Breast epithelium (tissue), 4 donors: ENCODE measurements around the gene UBALD1. TPM values are rescaled to one million over a fixed set of nuclear protein-coding genes. Genes with fewer than 3 reads are reported as not detected.
A peak's percentile ranks its signal among the peaks of the same experiment; 100 is the strongest.

Experiments
- DNase-seq, 2 donors: peaks; one replicate each; pipeline ENCODE4 v3.0.0-alpha.2; 2019; ENCODE audit warnings: low spot score in 2 of 2
- H3K27ac ChIP-seq, 2 donors: fragments of 200-600 bp; sonication (generic) in 1 of 2; one replicate each; pipeline ENCODE4 v1.5.1; 2016 to 2019; ENCODE audit warnings: mild to moderate bottlenecking in 1 of 2
- H3K27me3 ChIP-seq, 2 donors: fragments of 200-600 bp; sonication (generic) in 1 of 2; one replicate each; pipeline versions ENCODE4 v1.5.1 to v1.6.0; 2017 to 2019; ENCODE audit warnings: control low read depth in 1 of 2, mild to moderate bottlenecking in 1 of 2
- H3K36me3 ChIP-seq: fragments of 200-600 bp; one replicate; pipeline ENCODE4 v1.5.1; 2019
- H3K4me1 ChIP-seq, 2 donors: fragments of 200-600 bp; sonication (generic); one replicate each; pipeline ENCODE4 v1.5.1; 2016 to 2019; ENCODE audit warnings: control low read depth in 1 of 2
- H3K4me3 ChIP-seq, 3 donors: fragments of 200-600 bp; sonication (generic); 1 replicate in 2 of 3; 2 replicates in 1 of 3; pipeline ENCODE4 v1.5.1; 2016 to 2019; ENCODE audit warnings: mild to moderate bottlenecking in 3 of 3, moderate library complexity in 2 of 3
- H3K9me3 ChIP-seq, 2 donors: fragments of 200-600 bp; sonication (generic) in 1 of 2; one replicate each; pipeline ENCODE4 v1.5.1; 2016 to 2019; ENCODE audit warnings: control low read depth in 1 of 2
- CTCF ChIP-seq, 3 donors: fragments of 450-650 bp; IDR thresholded peaks; one replicate each; pipeline ENCODE4 v1.5.1; 2016 to 2017; ENCODE audit warnings: antibody characterized with exemption in 3 of 3, mild to moderate bottlenecking in 3 of 3, moderate library complexity in 3 of 3
- POLR2A ChIP-seq: fragments of 450-650 bp; IDR thresholded peaks from one replicate; pipeline ENCODE4 v1.6.1; 2016; ENCODE audit warnings: antibody characterized with exemption, mild to moderate bottlenecking, moderate library complexity
- POLR2AphosphoS5 ChIP-seq, 3 donors: sonication (generic); formaldehyde crosslinking; IDR thresholded peaks; one replicate each; pipeline ENCODE4 v1.6.1; 2017; ENCODE audit warnings: antibody characterized with exemption in 3 of 3
- intact Hi-C: fragments of 100-400 bp; cut with DNase I; formaldehyde crosslinking; loops from one replicate; pipeline ENCODE4 v1.15.1; 2023; ENCODE audit warnings: low total_unique reads
- total RNA-seq, 3 donors: library from RNA; depleted of rRNA; stranded (reverse); fragments of >200 nt; gene quantifications; one replicate each; pipeline ENCODE4 v1.1.0, GENCODE V29; 2016

Gene UBALD1
- total RNA-seq, 3 donors from 2014 or later, result 5.8 to 11.3 (median 7.2) TPM

GRCh38 chr16:4626396-4626795 lies 11.7 kb upstream of the UBALD1 start:
- peaks cover 0 to 3% of the 10 kb centered on the region in 2 donors for H3K9me3 ChIP-seq
- DNase-seq, result no peak
- peak overlapping the region; percentile 34 to 97 for H3K27ac ChIP-seq
- H3K4me3 ChIP-seq, result peak overlapping the region in 2 of 3 donors; percentile 96 to 100
- TF ChIP-seq CTCF (IDR thresholded peaks at IDR 0.05) (no peak), POLR2A (no peak), POLR2AphosphoS5 (IDR thresholded peaks at IDR 0.05) (no peak)
- no peaks in the 10 kb centered on the region for H3K27me3 ChIP-seq
- intact Hi-C loops, result no loop called here
- H3K36me3 ChIP-seq, result no peaks in the 10 kb centered on the region
- H3K4me1 ChIP-seq, result peaks cover 0 to 8% of the 10 kb centered on the region in 2 donors

GRCh38 chr16:4625560-4626159 lies 11.0 kb upstream of the UBALD1 start:
- intact Hi-C loops, result no loop called here
- TF ChIP-seq POLR2A, result no peak
- no peak for TF ChIP-seq POLR2AphosphoS5 (IDR thresholded peaks at IDR 0.05)
- TF ChIP-seq CTCF (IDR thresholded peaks at IDR 0.05), result no peak
- Histone ChIP-seq H3K27ac (peak overlapping the region; percentile 97 to 98), H3K27me3 (no peaks in the 10 kb centered on the region), H3K9me3 (no peaks in the 10 kb centered on the region), H3K36me3 (no peaks in the 10 kb centered on the region), H3K4me3 (peak overlapping the region; percentile 92 to 100 (median 96)), H3K4me1 (peaks cover 0 to 8% of the 10 kb centered on the region in 2 donors)
- no peak for DNase-seq

- Histone ChIP-seq H3K9me3 (no peaks in the 10 kb centered on the region), H3K27me3 (no peaks in the 10 kb centered on the region), H3K4me3 (peak overlapping the region; percentile 92 to 100 (median 96)), H3K36me3 (no peaks in the 10 kb centered on the region), H3K27ac (peak overlapping the region; percentile 97 to 98), H3K4me1 (peaks cover 0 to 8% of the 10 kb centered on the region in 2 donors)
- DNase-seq, result peak in 1 of 2 donors; percentile 60
- intact Hi-C loops, result no loop called here
- TF ChIP-seq POLR2AphosphoS5 (IDR thresholded peaks at IDR 0.05) (peak in 2 of 3 donors; percentile 41 to 70), POLR2A (peak; percentile 67), CTCF (IDR thresholded peaks at IDR 0.05) (no peak)
Measured at GRCh38 chr16:4624827-4625559, 10.3 kb upstream of the UBALD1 start.

GRCh38 chr16:4624015-4624826 lies 9.5 kb upstream of the UBALD1 start, which contains the start of gene MGRN1:
MGRN1 (plus strand) TSS chr16:4624826; CDS start chr16:4624961, 135 bp downstream.
- TF ChIP-seq POLR2AphosphoS5 (IDR thresholded peaks at IDR 0.05) (peak; percentile 64 to 74 (median 70)), POLR2A (no peak), CTCF (IDR thresholded peaks at IDR 0.05) (peak; percentile 73 to 93 (median 90))
- intact Hi-C loops, result no loop called here

More at GRCh38 chr16:4624015-4624826, 9.5 kb upstream of the UBALD1 start, which contains the start of gene MGRN1:
- no peaks in the 10 kb centered on the region for H3K36me3 ChIP-seq
- peaks cover 0 to 8% of the 10 kb centered on the region in 2 donors for H3K4me1 ChIP-seq
- DNase-seq, result peak; percentile 93
- H3K27ac ChIP-seq, result peak within 1 kb of the TSS; percentile 97 to 98
- H3K27me3 ChIP-seq, result no peaks in the 10 kb centered on the region
- H3K4me3 ChIP-seq, result peak within 1 kb of the TSS; percentile 92 to 100 (median 96)
- H3K9me3 ChIP-seq, result no peaks in the 10 kb centered on the region
